Endothelial cell of umbilical vein (primary cell): Measurements from ENCODE around the gene FBXO8. TPM values are rescaled to one million over a fixed set of nuclear protein-coding genes. Genes with fewer than 3 reads are reported as not detected.
"Not testable (repeated sequence)": the region's sequence is repeated elsewhere in the genome, so short reads cannot be mapped to it uniquely, and the experiment has no call there.

Source experiments
- BruUV-seq: library from RNA; stranded (reverse); fragments of 400-500 nt; replicated peaks from 2 replicates; lab custom pipeline; 2021; lab: Mats Ljungman, UMichigan
- CTCF ChIA-PET: fragments of 300-600, 350-600 bp; sonication (Branson Sonifier 250); formaldehyde crosslinking; loops from one replicate; lab custom pipeline; 2021; ENCODE audit warnings: antibody characterized with exemption, inconsistent platforms; lab: Charles Lee
- POLR2A ChIA-PET: fragments of 300-600, 350-600 bp; sonication (Branson Sonifier 250); formaldehyde crosslinking; loops from one replicate; lab custom pipeline; 2021; ENCODE audit warnings: antibody characterized with exemption, inconsistent platforms; lab: Charles Lee
- DNase-seq: peaks from one replicate; pipeline ENCODE4 v3.0.0-alpha.2; 2011; ENCODE audit warnings: low read depth, low spot score
- FAIRE-seq: peaks from 2 replicates; lab custom pipeline; 2011; peaks lifted over from hg19 to GRCh38; lab: Jason Lieb, UNC
- H2AFZ ChIP-seq: 2 replicates; pipeline ENCODE4 v1.6.0; 2012; ENCODE audit warnings: low read depth, low read length, control low read depth, inconsistent platforms
- H3K27ac ChIP-seq: 2 replicates; pipeline ENCODE4 v1.5.1; 2011; ENCODE audit warnings: low read depth, mild to moderate bottlenecking, control low read depth, low read length, moderate library complexity; ENCODE audit not compliant: insufficient read depth
- H3K27me3 ChIP-seq, 2 experiments: 2 replicates each; pipeline versions ENCODE4 v1.6.0 to v1.6.1; 2011; ENCODE audit warnings: low read length in 2 of 2, mixed read lengths in 1 of 2; ENCODE audit not compliant: control insufficient read depth in 2 of 2, insufficient read depth in 2 of 2
- H3K36me3 ChIP-seq, 2 experiments: 2 replicates in 1 of 2; 3 replicates in 1 of 2; pipeline ENCODE4 v1.5.1; 2011; ENCODE audit warnings: low read length in 2 of 2, mild to moderate bottlenecking in 1 of 2, moderate library complexity in 1 of 2; ENCODE audit not compliant: control insufficient read depth in 2 of 2, insufficient read depth in 2 of 2; ENCODE audit errors: extremely low read depth in 1 of 2
- H3K4me1 ChIP-seq: 3 replicates; pipeline ENCODE4 v1.5.1; 2011; ENCODE audit warnings: mild to moderate bottlenecking, low read length; ENCODE audit not compliant: control insufficient read depth, insufficient read depth; ENCODE audit errors: extremely low read depth
- H3K4me2 ChIP-seq: 2 replicates; pipeline ENCODE4 v1.6.1; 2011; ENCODE audit warnings: low read length, control low read depth, mixed read lengths; ENCODE audit not compliant: insufficient read depth
- H3K4me3 ChIP-seq, 3 experiments: fragments of 200-600 bp in 1 of 3; sonication (generic), shearing (Covaris generic) in 1 of 3; replicated peaks in 1 of 3; 2 replicates each; pipeline ENCODE4 v1.5.1; 2011 to 2016; ENCODE audit warnings: control low read depth in 3 of 3, low read length in 3 of 3, mild to moderate bottlenecking in 2 of 3, inconsistent platforms in 1 of 3, low read depth in 1 of 3, moderate library complexity in 1 of 3; ENCODE audit not compliant: insufficient read depth in 1 of 3
- H3K79me2 ChIP-seq: 2 replicates; pipeline ENCODE4 v1.6.0; 2012; ENCODE audit warnings: low read length, inconsistent platforms; ENCODE audit not compliant: control insufficient read depth, insufficient read depth
- H3K9ac ChIP-seq: replicated peaks from 2 replicates; pipeline ENCODE3; 2011; ENCODE audit warnings: low read length, control low read depth; ENCODE audit not compliant: insufficient read depth; ENCODE audit errors: extremely low read depth
- H3K9me1 ChIP-seq: replicated peaks from 3 replicates; pipeline ENCODE4 v1.6.0; 2011; ENCODE audit warnings: mild to moderate bottlenecking, low read length; ENCODE audit not compliant: control insufficient read depth, insufficient read depth; ENCODE audit errors: extremely low read depth
- H3K9me3 ChIP-seq: replicated peaks from 2 replicates; pipeline ENCODE4 v1.5.1; 2012; ENCODE audit warnings: low read length, inconsistent platforms; ENCODE audit not compliant: control insufficient read depth, insufficient read depth
- H4K20me1 ChIP-seq: replicated peaks from 2 replicates; pipeline ENCODE3; 2011; ENCODE audit warnings: mild to moderate bottlenecking, low read length; ENCODE audit not compliant: control insufficient read depth, insufficient read depth; ENCODE audit errors: extremely low read depth
- FOS ChIP-seq: IDR thresholded peaks from 2 replicates; pipeline ENCODE4 v1.6.1; 2011; ENCODE audit warnings: mild to moderate bottlenecking, low read length, moderate library complexity, borderline replicate concordance; ENCODE audit not compliant: insufficient read depth
- GATA2 ChIP-seq: IDR thresholded peaks from 2 replicates; pipeline ENCODE4 v1.7.0; 2011; ENCODE audit warnings: low read depth, mild to moderate bottlenecking, moderate library complexity, mixed read lengths, low read length; ENCODE audit not compliant: insufficient read length, insufficient read depth
- JUN ChIP-seq: IDR thresholded peaks from 2 replicates; pipeline ENCODE4 v1.6.1; 2011; ENCODE audit warnings: borderline replicate concordance, low read depth; ENCODE audit not compliant: insufficient read length, insufficient read depth
- MYC ChIP-seq: IDR thresholded peaks from one replicate; pipeline ENCODE4 v1.6.1; 2011; ENCODE audit warnings: mild to moderate bottlenecking, low read depth, low read length
- dilution Hi-C: fragments of 300-500 bp; cut with MboI; formaldehyde crosslinking; loops from one replicate; pipeline ENCODE4 v1.15.0; 2019; ENCODE audit warnings: low sequenced_read_pairs; ENCODE audit not compliant: extremely low pct_ligation_motif_present
- intact Hi-C: fragments of 100-400 bp; cut with micrococcal nuclease; formaldehyde crosslinking; loops from one replicate; pipeline ENCODE4 v1.10.0; 2022
- polyA plus RNA-seq, 4 experiments: library from polyadenylated mRNA; depleted of rRNA in 3 of 4; stranded (reverse) in 3 of 4; unstranded in 1 of 4; fragments of >200 nt; gene quantifications; 2 replicates each; pipeline versions ENCODE4 v1.2.1 to v1.2.3, GENCODE V29; 2011 to 2012; ENCODE audit warnings: missing spikeins in 1 of 4
- total RNA-seq: library from RNA; stranded (reverse); gene quantifications from 2 replicates; pipeline ENCODE4 v1.2.3, GENCODE V29; 2021
- TF ChIP-seq, protein P1 (sequence below): IDR thresholded peaks from 2 replicates; pipeline ENCODE4 v1.6.1; 2011; ENCODE audit not compliant: insufficient read depth, insufficient read length

Gene FBXO8
- total and polyA plus RNA-seq, 2 donors (not counting 3 experiments of a cell fraction or from before 2014, with no cell fraction given) = 9.9 to 14.5 TPM

DNA sequence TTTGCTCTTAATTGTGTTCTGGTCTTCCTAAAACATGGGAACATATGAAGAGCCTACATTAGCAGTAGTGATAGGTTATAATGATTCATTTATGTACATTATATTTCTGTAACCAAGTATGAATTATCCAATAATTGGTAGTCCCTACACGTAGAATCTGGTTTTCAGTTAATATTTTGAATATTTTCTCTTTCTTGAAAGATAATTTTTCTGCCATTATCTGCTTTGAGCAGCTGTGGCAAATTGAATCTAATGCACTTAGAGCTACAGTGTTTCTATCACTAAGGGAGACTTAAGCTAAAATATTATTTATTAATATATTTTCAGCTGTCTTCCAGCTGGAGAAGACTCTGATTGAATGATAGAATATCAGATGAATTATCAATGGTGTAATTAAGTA lies 21.2 kb upstream of the FBXO8 start:
- Histone ChIP-seq H3K4me1 (no peaks in the 10 kb centered on the region), H3K4me2 (no peak overlapping the region), H3K36me3 (no peaks in the 10 kb centered on the region), H3K4me3 (no peak overlapping the region), H3K27ac (no peak overlapping the region), H3K9me3 (no peaks in the 10 kb centered on the region), H3K9ac (no peak overlapping the region), H3K9me1 (no peaks in the 10 kb centered on the region), H3K27me3 (no peaks in the 10 kb centered on the region), H4K20me1 (no peaks in the 10 kb centered on the region), H3K79me2 (no peaks in the 10 kb centered on the region), H2AFZ (no peak overlapping the region)
- TF ChIP-seq MYC = no peak
- TF ChIP-seq, protein P1, sequence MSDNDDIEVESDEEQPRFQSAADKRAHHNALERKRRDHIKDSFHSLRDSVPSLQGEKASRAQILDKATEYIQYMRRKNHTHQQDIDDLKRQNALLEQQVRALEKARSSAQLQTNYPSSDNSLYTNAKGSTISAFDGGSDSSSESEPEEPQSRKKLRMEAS = no peak
- no peak for TF ChIP-seq GATA2
- TF ChIP-seq JUN = no peak
- no TSS peak for BruUV-seq
- intact Hi-C loops = no loop called here
- ChIA-PET POLR2A (no interaction called here), CTCF (no interaction called here)
- no peak for FAIRE-seq
- dilution Hi-C loops = no loop called here
- DNase-seq = no peak

DNA sequence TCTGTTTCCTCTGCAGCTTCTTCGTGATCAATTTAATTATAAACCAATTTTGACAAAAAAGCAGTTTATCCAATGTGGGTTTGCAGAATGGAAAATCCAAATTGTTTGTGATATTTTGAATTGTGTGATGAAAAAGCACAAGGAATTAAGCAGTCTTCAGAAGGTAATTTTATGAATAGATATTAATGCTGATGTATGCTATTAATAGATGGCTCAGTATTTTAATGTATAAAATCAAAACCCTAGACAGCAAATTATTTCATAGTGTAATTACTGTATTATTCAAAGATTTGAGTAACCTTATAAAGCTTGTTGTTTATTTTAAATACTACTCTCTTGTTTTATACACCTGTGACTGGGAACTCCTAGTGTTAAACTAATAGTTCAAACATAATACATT lies 20.2 kb upstream of the FBXO8 start:
- ChIA-PET POLR2A (no interaction called here), CTCF (no interaction called here)
- intact Hi-C loops (no loop called here), dilution Hi-C loops (no loop called here)
- no peaks in the 10 kb centered on the region for H3K79me2 ChIP-seq
- no peaks in the 10 kb centered on the region for H4K20me1 ChIP-seq
- no TSS peak for BruUV-seq
- no peaks in the 10 kb centered on the region for H3K36me3 ChIP-seq
- H3K4me1 ChIP-seq = no peaks in the 10 kb centered on the region
- H3K27me3 ChIP-seq = no peaks in the 10 kb centered on the region
- no peak overlapping the region for H3K9ac ChIP-seq
- DNase-seq (no peak), FAIRE-seq (no peak)
- no peak overlapping the region for H3K4me3 ChIP-seq
- H3K9me3 ChIP-seq = no peaks in the 10 kb centered on the region
- no peak overlapping the region for H3K4me2 ChIP-seq
- TF ChIP-seq FOS = no peak
- TF ChIP-seq JUN = no peak
- TF ChIP-seq, protein P1 = no peak
- H3K9me1 ChIP-seq = no peaks in the 10 kb centered on the region
- no peak overlapping the region for H2AFZ ChIP-seq
- H3K27ac ChIP-seq = no peak overlapping the region

DNA sequence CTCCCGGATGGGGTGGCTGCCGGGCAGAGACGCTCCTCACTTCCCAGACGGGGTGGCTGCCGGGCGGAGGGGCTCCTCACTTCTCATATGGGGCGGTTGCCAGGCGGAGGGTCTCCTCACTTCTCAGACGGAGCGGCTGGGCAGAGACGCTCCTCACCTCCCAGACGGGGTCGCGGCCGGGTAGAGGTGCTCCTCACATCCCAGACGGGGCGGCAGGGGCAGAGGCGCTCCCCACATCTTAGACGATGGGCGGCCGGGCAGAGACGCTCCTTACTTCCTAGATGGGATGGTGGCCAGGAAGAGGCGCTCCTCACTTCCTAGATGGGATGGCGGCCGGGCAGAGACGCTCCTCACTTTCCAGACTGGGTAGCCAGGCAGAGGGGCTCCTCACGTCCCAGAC lies 11.7 kb upstream of the FBXO8 start:
- dilution Hi-C loops, H3K9ac ChIP-seq, H2AFZ ChIP-seq: not testable (repeated sequence)

More for the DNA sequence above, 11.7 kb upstream of the FBXO8 start:
- H4K20me1 ChIP-seq, DNase-seq, POLR2A ChIA-PET, H3K9me1 ChIP-seq, H3K27ac ChIP-seq, FAIRE-seq, H3K36me3 ChIP-seq, intact Hi-C loops, H3K4me2 ChIP-seq, H3K79me2 ChIP-seq, CTCF ChIA-PET, BruUV-seq, H3K4me1 ChIP-seq, H3K4me3 ChIP-seq, H3K27me3 ChIP-seq, H3K9me3 ChIP-seq: not testable (repeated sequence)
